GM19238 (cell line): ENCODE measurements around the gene STXBP2.

ENCODE experiments used
- DNase-seq: peaks from one replicate; pipeline ENCODE4 v3.0.0; 2011; ENCODE audit warnings: low spot score; ENCODE audit not compliant: insufficient read length

The STXBP2 gene

GRCh38 chr19:7636691-7637373 lies at the start of gene STXBP2:
Gene STXBP2 (plus strand): TSS chr19:7637110. CDS start chr19:7637150, 40 bp downstream.
- peak; percentile 99 for DNase-seq

- no peak for DNase-seq
These were observed 47.1 kb upstream of the STXBP2 start for GRCh38 chr19:7589822-7590221.

- DNase-seq = no peak
These were observed 46.7 kb upstream of the STXBP2 start for GRCh38 chr19:7590256-7590655.

GRCh38 chr19:7595466-7596133 lies 41.3 kb upstream of the STXBP2 start, which contains the start of gene CAMSAP3:
Gene CAMSAP3 (plus strand): TSS chr19:7595863. CDS start chr19:7596003, 140 bp downstream.
- DNase-seq = peak; percentile 65

GRCh38 chr19:7596211-7596937 lies 40.5 kb upstream of the STXBP2 start:
- no peak for DNase-seq

- DNase-seq = no peak
These were observed 39.2 kb upstream of the STXBP2 start for GRCh38 chr19:7597689-7598088.

- DNase-seq = no peak
These were observed 38.7 kb upstream of the STXBP2 start for GRCh38 chr19:7598180-7598579.

GRCh38 chr19:7600721-7601120 lies 36.2 kb upstream of the STXBP2 start:
- no peak for DNase-seq

- DNase-seq = no peak
These were observed 34.5 kb upstream of the STXBP2 start for GRCh38 chr19:7602240-7602934.

- DNase-seq = no peak
These were observed 33.9 kb upstream of the STXBP2 start for GRCh38 chr19:7602935-7603497.

GRCh38 chr19:7603919-7604318 lies 33.0 kb upstream of the STXBP2 start:
- DNase-seq = no peak

GRCh38 chr19:7605490-7606222 lies 31.3 kb upstream of the STXBP2 start:
- DNase-seq = no peak

GRCh38 chr19:7606289-7606688 lies 30.6 kb upstream of the STXBP2 start:
- no peak for DNase-seq

GRCh38 chr19:7607212-7607873 lies 29.6 kb upstream of the STXBP2 start:
- DNase-seq = no peak

- DNase-seq = no peak
These were observed 28.9 kb upstream of the STXBP2 start for GRCh38 chr19:7607874-7608560.

- no peak for DNase-seq
These were observed 26.2 kb upstream of the STXBP2 start for GRCh38 chr19:7610491-7611240.

GRCh38 chr19:7611541-7612279 lies 25.2 kb upstream of the STXBP2 start:
- DNase-seq = no peak
